HepG2 (cell line): ENCODE measurements around the gene TIMM9. TPM values are rescaled to one million over a fixed set of nuclear protein-coding genes. Genes with fewer than 3 reads are reported as not detected.

ENCODE experiments used
- ARID4A ChIP-seq: sonication (generic); formaldehyde crosslinking; IDR thresholded peaks from 2 replicates; pipeline ENCODE4 v1.5.0; 2020; ENCODE audit warnings: mild to moderate bottlenecking, missing genetic modification reagents, borderline replicate concordance
- CENPBD1 ChIP-seq: sonication (generic); formaldehyde crosslinking; IDR thresholded peaks from 2 replicates; pipeline ENCODE4 v1.8.0; 2022; ENCODE audit warnings: missing genetic modification reagents, low read depth, mild to moderate bottlenecking, borderline replicate concordance
- FOSL2 ChIP-seq: sonication (generic); formaldehyde crosslinking; IDR thresholded peaks from 2 replicates; pipeline ENCODE4 v1.4.0; 2020; ENCODE audit warnings: missing genetic modification reagents
- HNRNPL ChIP-seq: fragments of 200-400 bp; formaldehyde crosslinking; IDR thresholded peaks from 2 replicates; pipeline ENCODE4 v1.6.1; 2017; ENCODE audit warnings: mild to moderate bottlenecking, low read depth, low read length
- KDM1A ChIP-seq: IDR thresholded peaks from 2 replicates; pipeline ENCODE4 v1.6.1; 2016; ENCODE audit warnings: missing compliant biosample characterization
- LCORL ChIP-seq, 2 experiments: fragments of 450-650 bp in 1 of 2; sonication (generic) in 1 of 2; formaldehyde crosslinking in 1 of 2; IDR thresholded peaks; 2 replicates each; pipeline versions ENCODE4 v1.5.0 to v1.6.1; 2017 to 2020; ENCODE audit warnings: antibody characterized with exemption in 1 of 2, missing genetic modification reagents in 1 of 2
- MXD4 ChIP-seq: IDR thresholded peaks from 2 replicates; pipeline ENCODE4 v1.6.1; 2016; ENCODE audit warnings: mild to moderate bottlenecking, missing biosample characterization, missing genetic modification reagents
- PBX2 ChIP-seq: IDR thresholded peaks from 2 replicates; pipeline ENCODE4 v1.6.1; 2016; ENCODE audit warnings: control low read depth
- RARA ChIP-seq: IDR thresholded peaks from 2 replicates; pipeline ENCODE4 v1.6.1; 2016; ENCODE audit warnings: missing genetic modification reagents, missing compliant biosample characterization
- SNAI1 ChIP-seq: sonication (generic); formaldehyde crosslinking; IDR thresholded peaks from 2 replicates; pipeline ENCODE4 v1.5.0; 2020; ENCODE audit warnings: mild to moderate bottlenecking, missing genetic modification reagents, borderline replicate concordance
- YY1 ChIP-seq: IDR thresholded peaks from 2 replicates; pipeline ENCODE4 v1.6.1; 2011; ENCODE audit warnings: low read length, low read depth, moderate library complexity, mild to moderate bottlenecking; ENCODE audit not compliant: insufficient read depth, insufficient replicate concordance
- ZFAT ChIP-seq: sonication (generic); formaldehyde crosslinking; conservative IDR thresholded peaks from 2 replicates; pipeline ENCODE4 v1.8.1; 2023; ENCODE audit warnings: missing genetic modification reagents, inconsistent platforms
- ZFP82 ChIP-seq: sonication (generic); formaldehyde crosslinking; IDR thresholded peaks from 2 replicates; pipeline ENCODE4 v1.5.1; 2020; ENCODE audit warnings: mild to moderate bottlenecking, missing genetic modification reagents, borderline replicate concordance
- ZNF264 ChIP-seq: sonication (generic); formaldehyde crosslinking; IDR thresholded peaks from 2 replicates; pipeline ENCODE4 v1.4.0; 2020; ENCODE audit warnings: missing genetic modification reagents
- ZNF329 ChIP-seq: sonication (generic); formaldehyde crosslinking; IDR thresholded peaks from 2 replicates; pipeline ENCODE4 v1.9.0; 2021; ENCODE audit warnings: low read depth, mild to moderate bottlenecking, missing genetic modification reagents
- ZNF441 ChIP-seq: sonication (generic); formaldehyde crosslinking; IDR thresholded peaks from 2 replicates; pipeline ENCODE4 v1.7.0; 2021; ENCODE audit warnings: missing genetic modification reagents, borderline replicate concordance
- ZNF546 ChIP-seq: sonication (generic); formaldehyde crosslinking; conservative IDR thresholded peaks from 2 replicates; pipeline ENCODE4 v1.8.1; 2023; ENCODE audit warnings: mild to moderate bottlenecking, missing genetic modification reagents
- ZNF678 ChIP-seq: sonication (generic); formaldehyde crosslinking; IDR thresholded peaks from 2 replicates; pipeline ENCODE4 v1.4.0; 2020; ENCODE audit warnings: mild to moderate bottlenecking, missing genetic modification reagents
- ZNF772 ChIP-seq: sonication (generic); formaldehyde crosslinking; IDR thresholded peaks from 2 replicates; pipeline ENCODE4 v1.5.0; 2020; ENCODE audit warnings: mild to moderate bottlenecking, missing genetic modification reagents
- ZNF800 ChIP-seq: sonication (generic); formaldehyde crosslinking; IDR thresholded peaks from 2 replicates; pipeline ENCODE4 v1.4.0; 2020; ENCODE audit warnings: missing genetic modification reagents
- ZZZ3 ChIP-seq: sonication (generic); formaldehyde crosslinking; IDR thresholded peaks from 2 replicates; pipeline ENCODE4 v1.4.0; 2020; ENCODE audit warnings: missing genetic modification reagents, mild to moderate bottlenecking, borderline replicate concordance
- polyA plus RNA-seq, 8 experiments: library from polyadenylated mRNA; depleted of rRNA in 3 of 8; stranded (reverse) in 7 of 8; unstranded in 1 of 8; fragments of >200 nt; fragmentation: Illumina TruSeq in 4 of 8; extraction: Trizol in 4 of 8; gene quantifications; 2 replicates each; pipeline versions ENCODE4 v1.2.1 to v1.2.3, GENCODE V29; 2011 to 2016; ENCODE audit warnings: low read depth in 4 of 8, missing spikeins in 1 of 8, mixed read lengths in 1 of 8; ENCODE audit not compliant: insufficient read depth in 1 of 8
- total RNA-seq, 5 experiments: library from RNA; depleted of rRNA; stranded (reverse); fragments of >200 nt; fragmentation: Illumina TruSeq; extraction: Trizol; gene quantifications; 2 replicates each; pipeline ENCODE4 v1.2.3, GENCODE V29; 2016; ENCODE audit warnings: low read depth in 1 of 5

The TIMM9 gene
- total and polyA plus RNA-seq, 2 of the 13 experiments (the other 11 are each of a cell fraction or from before 2014, with no cell fraction given) = 30.5 to 42.5 TPM

- no peak for TF ChIP-seq KDM1A (CRISPR knock-in tag)
- TF ChIP-seq HNRNPL = 0 out of 2 replicates have a peak, but pooled peaks have one; percentile 23
- TF ChIP-seq ZNF441 (CRISPR knock-in tag) = no peak; the same call in 1 of the 2 replicates
- no peak for TF ChIP-seq PBX2 (CRISPR knock-in tag)
- TF ChIP-seq CENPBD1 (CRISPR knock-in tag) = no peak
- TF ChIP-seq ZNF800 (CRISPR knock-in tag) = no peak
- TF ChIP-seq ZNF264 = no peak
- TF ChIP-seq FOSL2 = 0 out of 2 replicates have a peak, but pooled peaks have one; percentile 3
- TF ChIP-seq ZNF329 = no peak
- no peak for TF ChIP-seq ZNF772 (CRISPR knock-in tag)
- TF ChIP-seq SNAI1 = no peak
- peak; percentile 88 for TF ChIP-seq ARID4A (CRISPR knock-in tag)
- peak; percentile 41 for TF ChIP-seq YY1
- no peak for TF ChIP-seq RARA (CRISPR knock-in tag)
- no peak for TF ChIP-seq ZNF678 (CRISPR knock-in tag)
- TF ChIP-seq ZZZ3 (CRISPR knock-in tag) = no peak; the same call in 1 of the 2 replicates
- no peak for TF ChIP-seq ZFAT (CRISPR knock-in tag)
- TF ChIP-seq LCORL (IDR thresholded peaks at IDR 0.05) = no peak
- no peak for TF ChIP-seq LCORL (CRISPR knock-in tag; IDR thresholded peaks at IDR 0.05)
- peak; percentile 90; the same call in 1 of the 2 replicates for TF ChIP-seq MXD4 (CRISPR knock-in tag)
- no peak for TF ChIP-seq ZNF546 (CRISPR knock-in tag)
- TF ChIP-seq ZFP82 (CRISPR knock-in tag) = peak; percentile 56
Observed at GRCh38 chr14:58426670-58427280, 556 bp downstream of the TIMM9 start (continued).
